HepG2 (cell line): Measurements from ENCODE around the gene P3H3. TPM values are rescaled to one million over a fixed set of nuclear protein-coding genes. Genes with fewer than 3 reads are reported as not detected.
A peak's percentile ranks its signal among the peaks of the same experiment; 100 is the strongest.

Source experiments
- ATAC-seq: fragments of 200-7000 bp; cut with Tn5 transposase; 3 replicates; pipeline ENCODE4 v1.9.1; 2020; ENCODE audit warnings: mild to moderate bottlenecking, moderate library complexity
- BruUV-seq: library from RNA; stranded (reverse); fragments of 400-500 nt; replicated peaks from 2 replicates; lab custom pipeline; 2021; lab: Mats Ljungman, UMichigan
- CTCF ChIA-PET: fragments of 300-600 bp; formaldehyde crosslinking; extraction: SDS; loops from one replicate; lab custom pipeline; 2021; ENCODE audit warnings: low total read pairs, inconsistent platforms, low intra/inter-chr PET ratio; lab: Yijun Ruan, JAX
- POLR2A ChIA-PET: fragments of 350-600 bp; sonication (Branson Sonifier 250); formaldehyde crosslinking; loops from one replicate; lab custom pipeline; 2020; ENCODE audit warnings: antibody characterized with exemption, inconsistent platforms; lab: Yijun Ruan, JAX
- DNase-seq: peaks from one replicate; pipeline ENCODE4 v3.0.0-alpha.2; 2015; ENCODE audit warnings: low spot score
- FAIRE-seq: peaks from 3 replicates; lab custom pipeline; 2011; peaks lifted over from hg19 to GRCh38; lab: Jason Lieb, UNC
- H2AFZ ChIP-seq: one replicate; pipeline ENCODE4 v1.6.1; 2011; ENCODE audit warnings: low read length, inconsistent platforms
- H3K27ac ChIP-seq: fragments of 300-600 bp; 3 replicates; pipeline ENCODE4 v1.8.0; 2011; ENCODE audit warnings: mixed run types, mild to moderate bottlenecking, mixed read lengths, low read length, inconsistent platforms; ENCODE audit not compliant: insufficient read depth; ENCODE audit errors: extremely low read length
- H3K27me3 ChIP-seq, 2 experiments: fragments of 200-600 bp in 1 of 2; 2 replicates in 1 of 2; 3 replicates in 1 of 2; pipeline versions ENCODE4 v1.6.0 to v1.8.0; 2011; ENCODE audit warnings: low read length in 2 of 2, mild to moderate bottlenecking in 2 of 2, moderate library complexity in 2 of 2, inconsistent platforms in 1 of 2; ENCODE audit not compliant: insufficient read depth in 2 of 2, control insufficient read depth in 1 of 2
- H3K36me3 ChIP-seq, 2 experiments: fragments of 200-600 bp in 1 of 2; replicated peaks in 1 of 2; 2 replicates in 1 of 2; 3 replicates in 1 of 2; pipeline versions ENCODE4 v1.5.1 to v1.8.0; 2011; ENCODE audit warnings: low read length in 2 of 2, inconsistent platforms in 1 of 2; ENCODE audit not compliant: insufficient read depth in 2 of 2, control insufficient read depth in 1 of 2
- H3K4me1 ChIP-seq: 2 replicates; pipeline ENCODE4 v1.5.1; 2012; ENCODE audit warnings: low read length, inconsistent platforms; ENCODE audit not compliant: insufficient read depth
- H3K4me2 ChIP-seq: 2 replicates; pipeline ENCODE4 v1.6.0; 2011; ENCODE audit warnings: low read depth, low read length, inconsistent platforms
- H3K4me3 ChIP-seq, 3 experiments: fragments of 200-600 bp in 1 of 3; sonication (generic), shearing (Covaris generic) in 1 of 3; replicated peaks in 1 of 3; 2 replicates each; pipeline ENCODE4 v1.5.1; 2011 to 2016; ENCODE audit warnings: low read length in 3 of 3, inconsistent platforms in 2 of 3, low read depth in 2 of 3, mild to moderate bottlenecking in 2 of 3, control low read depth in 1 of 3, mixed read lengths in 1 of 3; ENCODE audit not compliant: insufficient read depth in 1 of 3
- H3K79me2 ChIP-seq: one replicate; pipeline ENCODE4 v1.6.1; 2011; ENCODE audit warnings: low read length, inconsistent platforms; ENCODE audit not compliant: insufficient read depth
- H3K9ac ChIP-seq: 2 replicates; pipeline ENCODE4 v1.6.0; 2011; ENCODE audit warnings: mild to moderate bottlenecking, low read depth, low read length, inconsistent platforms; ENCODE audit not compliant: insufficient read depth
- H3K9me3 ChIP-seq: 2 replicates; pipeline ENCODE4 v1.5.1; 2012; ENCODE audit warnings: mild to moderate bottlenecking, low read length
- H4K20me1 ChIP-seq: 2 replicates; pipeline ENCODE4 v1.6.0; 2011; ENCODE audit warnings: inconsistent platforms, mild to moderate bottlenecking, low read length, moderate library complexity; ENCODE audit not compliant: insufficient read depth
- AGO2 ChIP-seq: fragments of 200-400 bp; formaldehyde crosslinking; optimal IDR thresholded peaks from 2 replicates; pipeline ENCODE3; 2017; ENCODE audit warnings: mild to moderate bottlenecking, low read depth, low read length, moderate library complexity
- ATF3 ChIP-seq: sonication (generic); formaldehyde crosslinking; IDR thresholded peaks from 2 replicates; pipeline ENCODE4 v1.4.0; 2020; ENCODE audit warnings: missing genetic modification reagents
- EZH2 ChIP-seq: conservative IDR thresholded peaks from 2 replicates; pipeline ENCODE4 v1.6.1; 2012; ENCODE audit warnings: mild to moderate bottlenecking, low read depth, low read length, moderate library complexity
- HNRNPL ChIP-seq: fragments of 200-400 bp; formaldehyde crosslinking; IDR thresholded peaks from 2 replicates; pipeline ENCODE4 v1.6.1; 2017; ENCODE audit warnings: mild to moderate bottlenecking, low read depth, low read length
- NFKB2 ChIP-seq: sonication (generic); formaldehyde crosslinking; IDR thresholded peaks from 2 replicates; pipeline ENCODE4 v1.4.0; 2020; ENCODE audit warnings: missing genetic modification reagents, borderline replicate concordance
- PBX2 ChIP-seq: IDR thresholded peaks from 2 replicates; pipeline ENCODE4 v1.6.1; 2016; ENCODE audit warnings: control low read depth
- RFX1 ChIP-seq: fragments of 450-650 bp; IDR thresholded peaks from 2 replicates; pipeline ENCODE4 v1.6.1; 2017
- TSC22D2 ChIP-seq: sonication (generic); formaldehyde crosslinking; IDR thresholded peaks from 2 replicates; pipeline ENCODE4 v1.5.1; 2020; ENCODE audit warnings: missing genetic modification reagents, mild to moderate bottlenecking, borderline replicate concordance
- ZSCAN31 ChIP-seq: sonication (generic); formaldehyde crosslinking; IDR thresholded peaks from 2 replicates; pipeline ENCODE4 v1.5.0; 2020; ENCODE audit warnings: low read depth, mild to moderate bottlenecking, missing genetic modification reagents
- WGBS: methylation state at CpG from one replicate; pipeline ENCODE4 v1.1.6; 2017; ENCODE audit warnings: low lambda C conversion rate; 5-methylcytosine and 5-hydroxymethylcytosine counted together
- in situ Hi-C: cut with HindIII; loops from 2 replicates; pipeline ENCODE4 v1.10.0; 2017; ENCODE audit warnings: low pct_unique_long_range_greater_than_20kb; ENCODE audit not compliant: extremely low pct_ligation_motif_present
- intact Hi-C: fragments of 100-400 bp; cut with micrococcal nuclease; formaldehyde crosslinking; loops from one replicate; pipeline ENCODE4 v1.10.0; 2022; ENCODE audit not compliant: unreplicated experiment
- polyA plus RNA-seq, 8 experiments: library from polyadenylated mRNA; depleted of rRNA in 3 of 8; stranded (reverse) in 7 of 8; unstranded in 1 of 8; fragments of >200 nt; fragmentation: Illumina TruSeq in 4 of 8; extraction: Trizol in 4 of 8; gene quantifications; 2 replicates each; pipeline versions ENCODE4 v1.2.1 to v1.2.3, GENCODE V29; 2011 to 2016; ENCODE audit warnings: low read depth in 4 of 8, missing spikeins in 1 of 8, mixed read lengths in 1 of 8; ENCODE audit not compliant: insufficient read depth in 1 of 8
- total RNA-seq, 5 experiments: library from RNA; depleted of rRNA; stranded (reverse); fragments of >200 nt; fragmentation: Illumina TruSeq; extraction: Trizol; gene quantifications; 2 replicates each; pipeline ENCODE4 v1.2.3, GENCODE V29; 2016; ENCODE audit warnings: low read depth in 1 of 5
- TF ChIP-seq, protein P1 (sequence below): sonication (generic); formaldehyde crosslinking; IDR thresholded peaks from 2 replicates; pipeline ENCODE4 v1.9.0; 2022; ENCODE audit warnings: low read depth, missing genetic modification reagents
- TF ChIP-seq, protein P2 (sequence below): sonication (generic); formaldehyde crosslinking; IDR thresholded peaks from 2 replicates; pipeline ENCODE4 v1.4.0; 2020; ENCODE audit warnings: missing genetic modification reagents, borderline replicate concordance

P3H3 gene
- total and polyA plus RNA-seq, 2 of the 13 experiments (the other 11 are each of a cell fraction or from before 2014, with no cell fraction given): 20.1 to 20.5 TPM

GRCh38 chr12:6837370-6838060 lies 9.3 kb downstream of the P3H3 start:
- TF ChIP-seq TSC22D2 (CRISPR knock-in tag) (no peak), EZH2 (no peak), AGO2 (peak; percentile 17), ATF3 (no peak), HNRNPL (0 out of 2 replicates have a peak, but pooled peaks have one; percentile 40), NFKB2 (no peak), PBX2 (CRISPR knock-in tag) (no peak), RFX1 (no peak), ZSCAN31 (no peak)
- TF ChIP-seq, protein P1, sequence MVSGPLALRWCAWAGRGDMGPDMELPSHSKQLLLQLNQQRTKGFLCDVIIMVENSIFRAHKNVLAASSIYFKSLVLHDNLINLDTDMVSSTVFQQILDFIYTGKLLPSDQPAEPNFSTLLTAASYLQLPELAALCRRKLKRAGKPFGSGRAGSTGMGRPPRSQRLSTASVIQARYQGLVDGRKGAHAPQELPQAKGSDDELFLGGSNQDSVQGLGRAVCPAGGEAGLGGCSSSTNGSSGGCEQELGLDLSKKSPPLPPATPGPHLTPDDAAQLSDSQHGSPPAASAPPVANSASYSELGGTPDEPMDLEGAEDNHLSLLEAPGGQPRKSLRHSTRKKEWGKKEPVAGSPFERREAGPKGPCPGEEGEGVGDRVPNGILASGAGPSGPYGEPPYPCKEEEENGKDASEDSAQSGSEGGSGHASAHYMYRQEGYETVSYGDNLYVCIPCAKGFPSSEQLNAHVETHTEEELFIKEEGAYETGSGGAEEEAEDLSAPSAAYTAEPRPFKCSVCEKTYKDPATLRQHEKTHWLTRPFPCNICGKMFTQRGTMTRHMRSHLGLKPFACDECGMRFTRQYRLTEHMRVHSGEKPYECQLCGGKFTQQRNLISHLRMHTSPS: no peak
- TF ChIP-seq, protein P2, sequence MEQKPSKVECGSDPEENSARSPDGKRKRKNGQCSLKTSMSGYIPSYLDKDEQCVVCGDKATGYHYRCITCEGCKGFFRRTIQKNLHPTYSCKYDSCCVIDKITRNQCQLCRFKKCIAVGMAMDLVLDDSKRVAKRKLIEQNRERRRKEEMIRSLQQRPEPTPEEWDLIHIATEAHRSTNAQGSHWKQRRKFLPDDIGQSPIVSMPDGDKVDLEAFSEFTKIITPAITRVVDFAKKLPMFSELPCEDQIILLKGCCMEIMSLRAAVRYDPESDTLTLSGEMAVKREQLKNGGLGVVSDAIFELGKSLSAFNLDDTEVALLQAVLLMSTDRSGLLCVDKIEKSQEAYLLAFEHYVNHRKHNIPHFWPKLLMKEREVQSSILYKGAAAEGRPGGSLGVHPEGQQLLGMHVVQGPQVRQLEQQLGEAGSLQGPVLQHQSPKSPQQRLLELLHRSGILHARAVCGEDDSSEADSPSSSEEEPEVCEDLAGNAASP (CRISPR knock-in tag): no peak
- no TSS peak for BruUV-seq
- Histone ChIP-seq H4K20me1 (no peaks in the 10 kb centered on the region), H3K27ac (no peak overlapping the region), H3K36me3 (peaks cover 12 to 30% of the 10 kb centered on the region in 2 experiments; a peak in 4 of 5 replicates), H3K4me2 (no peak overlapping the region), H2AFZ (no peak overlapping the region), H3K4me1 (no peaks in the 10 kb centered on the region), H3K79me2 (no peaks in the 10 kb centered on the region), H3K27me3 (no peaks in the 10 kb centered on the region), H3K4me3 (no peak overlapping the region), H3K9ac (no peak overlapping the region), H3K9me3 (no peaks in the 10 kb centered on the region)
- in situ Hi-C loops: no loop called here
- ChIA-PET CTCF (no interaction called here), POLR2A (interaction anchor here (2.7 kb wide), 1 partner anchor 14 kb away, joined by 13 read pairs; the partner anchor contains the start of genes CDCA3 and USP5)
- FAIRE-seq (no peak), DNase-seq (no peak), ATAC-seq (no peak)
- 100% methylated on average over 7 of the region's 26 CpGs for WGBS
- intact Hi-C loops: no loop called here
